AG04450 (cell line): ENCODE data around the gene SLC13A3. TPM values are rescaled to one million over a fixed set of nuclear protein-coding genes. Genes with fewer than 3 reads are reported as not detected.

Experiments used
- CTCF ChIA-PET: fragments of 300-600, 350-600 bp; formaldehyde crosslinking; extraction: SDS; loops from one replicate; lab custom pipeline; 2022; ENCODE audit warnings: antibody characterized with exemption, inconsistent platforms; lab: Charles Lee
- POLR2A ChIA-PET: fragments of 350-600 bp; formaldehyde crosslinking; extraction: SDS; loops from one replicate; lab custom pipeline; 2021; ENCODE audit warnings: antibody characterized with exemption, inconsistent platforms; lab: Yijun Ruan, JAX
- DNase-seq: peaks from one replicate; pipeline ENCODE4 v3.0.0-alpha.2; 2011; ENCODE audit warnings: low read depth, low spot score
- H3K27ac ChIP-seq: one replicate; pipeline ENCODE4 v1.5.1; 2012; ENCODE audit warnings: low read depth, low read length, control low read depth
- H3K27me3 ChIP-seq: one replicate; pipeline ENCODE4 v1.6.0; 2012; ENCODE audit warnings: low read length; ENCODE audit not compliant: control insufficient read depth, insufficient read depth
- H3K4me3 ChIP-seq: 2 replicates; pipeline ENCODE4 v1.5.1; 2011; ENCODE audit warnings: mild to moderate bottlenecking, low read depth, low read length, control low read depth
- H3K9me3 ChIP-seq: 2 replicates; pipeline ENCODE4 v1.5.1; 2012; ENCODE audit warnings: low read length; ENCODE audit not compliant: control insufficient read depth, insufficient read depth
- CTCF ChIP-seq: IDR thresholded peaks from 2 replicates; pipeline ENCODE4 v1.5.1; 2011; ENCODE audit warnings: low read depth, low read length, control low read depth, inconsistent platforms
- polyA plus RNA-seq: library from polyadenylated mRNA; depleted of rRNA; stranded (reverse); fragments of >200 nt; gene quantifications from 2 replicates; pipeline ENCODE4 v1.2.3, GENCODE V29; 2011

The SLC13A3 gene
- polyA plus RNA-seq, 1 experiment = 2.4 TPM

GRCh38 chr20:46698788-46699187, 47.5 kb upstream of the SLC13A3 start:
- TF ChIP-seq CTCF = no peak
- H3K4me3 ChIP-seq = no peak overlapping the region
- no peak overlapping the region for H3K27ac ChIP-seq
- no peaks in the 10 kb centered on the region for H3K9me3 ChIP-seq
- H3K27me3 ChIP-seq = no peaks in the 10 kb centered on the region
- ChIA-PET CTCF (interaction anchor here (0.9 kb wide), 1 partner anchor 9 kb away, joined by 5 read pairs; no protein-coding TSS in a partner anchor), POLR2A (no interaction called here)
- no peak for DNase-seq

- H3K27me3 ChIP-seq = no peaks in the 10 kb centered on the region
- DNase-seq = no peak
- POLR2A ChIA-PET = no interaction called here
- CTCF ChIA-PET = no interaction called here
- no peak for TF ChIP-seq CTCF
- H3K4me3 ChIP-seq = no peak overlapping the region
- no peaks in the 10 kb centered on the region for H3K9me3 ChIP-seq
- no peak overlapping the region for H3K27ac ChIP-seq
These were observed 45.6 kb upstream of the SLC13A3 start for GRCh38 chr20:46696791-46697279.

- H3K4me3 ChIP-seq = no peak overlapping the region
- H3K27me3 ChIP-seq = no peaks in the 10 kb centered on the region
- TF ChIP-seq CTCF = no peak
- ChIA-PET CTCF (no interaction called here), POLR2A (no interaction called here)
- H3K27ac ChIP-seq = peak overlapping the region; percentile 69
- DNase-seq = no peak
- no peaks in the 10 kb centered on the region for H3K9me3 ChIP-seq
These were observed 44.6 kb upstream of the SLC13A3 start for GRCh38 chr20:46695892-46696291.

- H3K9me3 ChIP-seq = no peaks in the 10 kb centered on the region
- CTCF ChIA-PET = interaction anchor here (0.6 to 1.2 kb wide), 3 partner anchors 18 to 173 kb away, joined by 3 to 5 read pairs (median 3); no protein-coding TSS in a partner anchor
- no peak overlapping the region for H3K4me3 ChIP-seq
- no peak for TF ChIP-seq CTCF
- no peaks in the 10 kb centered on the region for H3K27me3 ChIP-seq
- DNase-seq = no peak
- POLR2A ChIA-PET = interaction anchor here (0.5 kb wide), 1 partner anchor 808 kb away, joined by 3 read pairs; no protein-coding TSS in a partner anchor
- H3K27ac ChIP-seq = no peak overlapping the region
These were observed 43.2 kb upstream of the SLC13A3 start for GRCh38 chr20:46694484-46694883.

- H3K27ac ChIP-seq = no peak overlapping the region
- no peak for DNase-seq
- ChIA-PET POLR2A (no interaction called here), CTCF (no interaction called here)
- no peaks in the 10 kb centered on the region for H3K27me3 ChIP-seq
- TF ChIP-seq CTCF = no peak
- H3K4me3 ChIP-seq = no peak overlapping the region
- H3K9me3 ChIP-seq = no peaks in the 10 kb centered on the region
These were observed 39.9 kb upstream of the SLC13A3 start for GRCh38 chr20:46691196-46691595.
